ENCODE measurements around the gene GLT6D1.

GLT6D1 gene

GRCh38 chr9:135610290-135611141, 28.8 kb downstream of the GLT6D1 start:
- H3K27ac ChIP-seq, result no peak overlapping the region
- no peak for TF ChIP-seq ZFX (IDR thresholded peaks at IDR 0.05)
- TF ChIP-seq, protein P1, sequence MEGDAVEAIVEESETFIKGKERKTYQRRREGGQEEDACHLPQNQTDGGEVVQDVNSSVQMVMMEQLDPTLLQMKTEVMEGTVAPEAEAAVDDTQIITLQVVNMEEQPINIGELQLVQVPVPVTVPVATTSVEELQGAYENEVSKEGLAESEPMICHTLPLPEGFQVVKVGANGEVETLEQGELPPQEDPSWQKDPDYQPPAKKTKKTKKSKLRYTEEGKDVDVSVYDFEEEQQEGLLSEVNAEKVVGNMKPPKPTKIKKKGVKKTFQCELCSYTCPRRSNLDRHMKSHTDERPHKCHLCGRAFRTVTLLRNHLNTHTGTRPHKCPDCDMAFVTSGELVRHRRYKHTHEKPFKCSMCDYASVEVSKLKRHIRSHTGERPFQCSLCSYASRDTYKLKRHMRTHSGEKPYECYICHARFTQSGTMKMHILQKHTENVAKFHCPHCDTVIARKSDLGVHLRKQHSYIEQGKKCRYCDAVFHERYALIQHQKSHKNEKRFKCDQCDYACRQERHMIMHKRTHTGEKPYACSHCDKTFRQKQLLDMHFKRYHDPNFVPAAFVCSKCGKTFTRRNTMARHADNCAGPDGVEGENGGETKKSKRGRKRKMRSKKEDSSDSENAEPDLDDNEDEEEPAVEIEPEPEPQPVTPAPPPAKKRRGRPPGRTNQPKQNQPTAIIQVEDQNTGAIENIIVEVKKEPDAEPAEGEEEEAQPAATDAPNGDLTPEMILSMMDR (conservative IDR thresholded peaks at IDR 0.05), result no peak

DNA sequence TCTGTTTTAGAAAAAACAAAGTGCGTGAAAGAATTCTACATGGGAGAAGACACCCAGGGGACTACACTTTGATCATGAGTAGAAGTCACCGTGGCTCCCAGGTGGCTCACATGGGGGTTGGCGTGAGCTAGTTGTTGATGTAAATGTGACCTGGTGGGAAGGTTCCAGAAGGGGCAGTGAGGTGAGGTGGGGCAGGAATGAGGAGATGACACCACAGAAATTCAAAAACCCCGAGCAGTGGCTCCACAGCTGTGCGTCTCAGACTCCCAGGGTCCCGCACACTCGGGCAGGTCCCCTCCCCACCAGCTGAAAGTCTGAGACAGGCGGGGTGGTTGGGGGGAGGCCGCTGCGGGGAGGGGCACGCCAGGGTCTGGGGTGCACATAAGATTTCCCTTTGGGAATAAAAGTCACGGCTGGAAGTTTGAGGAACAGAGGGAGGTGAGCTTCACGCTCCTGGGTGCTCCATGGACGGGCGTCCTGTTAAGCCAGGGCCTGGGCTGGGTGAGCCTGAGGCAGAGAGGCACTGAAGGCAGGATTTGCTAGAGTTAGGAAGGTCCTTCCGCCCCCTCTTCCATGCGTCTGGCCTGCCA, 29.9 kb downstream of the GLT6D1 start:
- TF ChIP-seq ZFX (IDR thresholded peaks at IDR 0.05), result no peak
- TF ChIP-seq, protein P1 (conservative IDR thresholded peaks at IDR 0.05), result no peak
- no peak overlapping the region for H3K27ac ChIP-seq

- TF ChIP-seq, protein P1 (conservative IDR thresholded peaks at IDR 0.05), result no peak
- no peak for TF ChIP-seq ZFX (IDR thresholded peaks at IDR 0.05)
- no peak overlapping the region for H3K27ac ChIP-seq
These were observed 30.4 kb downstream of the GLT6D1 start for GRCh38 chr9:135608999-135609317.

GRCh38 chr9:135608294-135608998, 30.9 kb downstream of the GLT6D1 start:
- H3K27ac ChIP-seq, result no peak overlapping the region
- TF ChIP-seq, protein P1 (conservative IDR thresholded peaks at IDR 0.05), result no peak
- TF ChIP-seq ZFX (IDR thresholded peaks at IDR 0.05), result no peak

GRCh38 chr9:135607401-135608293, 31.7 kb downstream of the GLT6D1 start:
- H3K27ac ChIP-seq, result no peak overlapping the region
- no peak for TF ChIP-seq ZFX (IDR thresholded peaks at IDR 0.05)
- TF ChIP-seq, protein P1 (conservative IDR thresholded peaks at IDR 0.05), result no peak

GRCh38 chr9:135606885-135607259, 32.5 kb downstream of the GLT6D1 start:
- H3K27ac ChIP-seq, result no peak overlapping the region
- no peak for TF ChIP-seq ZFX (IDR thresholded peaks at IDR 0.05)
- TF ChIP-seq, protein P1 (conservative IDR thresholded peaks at IDR 0.05), result no peak
